Measurements from ENCODE around the gene BRSK2. TPM values are rescaled to one million over a fixed set of nuclear protein-coding genes. Genes with fewer than 3 reads are reported as not detected.

Gene BRSK2
- total and polyA plus RNA-seq, 2 of the 4 experiments (the other 2 are of a cell fraction), result 0.18 to 0.62 TPM

DNA sequence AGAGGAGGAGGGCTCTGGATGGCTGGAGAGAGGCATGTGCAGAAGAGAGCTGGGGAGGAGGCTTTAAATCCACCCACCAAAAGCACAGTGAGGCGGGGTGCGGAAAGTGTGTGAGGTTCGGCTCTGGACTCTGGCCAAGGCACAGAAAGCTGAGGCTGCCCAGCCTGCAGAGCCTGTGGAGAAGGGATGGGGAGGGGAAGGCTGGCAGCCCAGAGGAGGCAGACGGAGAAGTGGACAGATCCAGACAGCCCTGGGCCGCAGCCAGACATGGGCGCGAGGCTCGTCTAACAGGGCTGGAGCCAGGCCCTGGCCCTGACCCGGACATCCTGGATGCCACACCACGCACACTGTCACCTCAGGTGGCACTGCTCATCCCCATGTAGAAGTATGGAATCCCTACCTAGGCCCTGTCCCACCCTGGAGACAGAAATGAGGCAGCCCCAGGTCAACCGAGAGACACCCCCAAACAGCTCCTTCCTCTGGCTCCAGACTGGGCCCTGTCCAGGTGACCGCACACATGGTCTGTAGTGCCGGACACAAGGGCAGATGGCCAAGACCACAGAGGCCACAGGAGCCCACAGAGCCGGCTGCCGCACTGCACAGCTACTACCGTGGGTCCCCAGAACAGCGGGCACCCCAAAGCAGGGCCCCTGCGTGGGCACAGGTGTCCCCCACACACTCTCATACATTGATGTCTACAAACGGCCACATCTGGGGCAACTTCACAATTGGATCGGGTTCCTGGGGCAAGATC, 113.4 kb downstream of the BRSK2 start:
- TF ChIP-seq, protein P1, sequence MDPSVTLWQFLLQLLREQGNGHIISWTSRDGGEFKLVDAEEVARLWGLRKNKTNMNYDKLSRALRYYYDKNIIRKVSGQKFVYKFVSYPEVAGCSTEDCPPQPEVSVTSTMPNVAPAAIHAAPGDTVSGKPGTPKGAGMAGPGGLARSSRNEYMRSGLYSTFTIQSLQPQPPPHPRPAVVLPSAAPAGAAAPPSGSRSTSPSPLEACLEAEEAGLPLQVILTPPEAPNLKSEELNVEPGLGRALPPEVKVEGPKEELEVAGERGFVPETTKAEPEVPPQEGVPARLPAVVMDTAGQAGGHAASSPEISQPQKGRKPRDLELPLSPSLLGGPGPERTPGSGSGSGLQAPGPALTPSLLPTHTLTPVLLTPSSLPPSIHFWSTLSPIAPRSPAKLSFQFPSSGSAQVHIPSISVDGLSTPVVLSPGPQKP (IDR thresholded peaks at IDR 0.05; ENCODE audit: borderline replicate concordance, low read depth, low read length), result no peak
- TF ChIP-seq MXI1 (IDR thresholded peaks at IDR 0.05; ENCODE audit: borderline replicate concordance, low read depth, low read length) (no peak), CEBPB (IDR thresholded peaks at IDR 0.05; ENCODE audit: low read depth, low read length) (no peak)
- DNase-seq (no peak), ATAC-seq (ENCODE audit: low read depth) (no peak)
- no peak overlapping the region for H2BK15ac ChIP-seq (ENCODE audit: low read depth, low read length)
- H3K36me3 ChIP-seq (ENCODE audit: control insufficient read depth, insufficient read depth, low read length), result peaks cover 4% of the 10 kb centered on the region
- intact Hi-C loops (cut with micrococcal nuclease), result no loop called here
- no peak overlapping the region for H2AK9ac ChIP-seq (replicated peaks; ENCODE audit: low read depth, low read length, poor library complexity)
- no peaks in the 10 kb centered on the region for H3K9me3 ChIP-seq (ENCODE audit: control insufficient read depth, insufficient read depth, low read length)
- dilution Hi-C loops (cut with HindIII; ENCODE audit: low sequenced_read_pairs, unreplicated experiment), result no loop called here
- peaks cover 27 to 83% of the 10 kb centered on the region in 2 experiments for H3K79me1 ChIP-seq (ENCODE audit: low read depth in 1 of 2, low read length in 2 of 2)
- no peak overlapping the region for H2BK5ac ChIP-seq (ENCODE audit: low read depth, low read length, poor library complexity, severe bottlenecking)
- WGBS, 2 experiments (ENCODE audit: extremely low coverage in 2 of 2, insufficient read length in 1 of 2), result 100% methylated on average over 5 of the region's 20 CpGs; no CpG with 5 or more reads in 1 of the 2 experiments
- H4K5ac ChIP-seq (ENCODE audit: low read depth, low read length), result no peak overlapping the region
- H4K91ac ChIP-seq (ENCODE audit: insufficient read depth, low read depth, low read length), result no peak overlapping the region
- no peak overlapping the region for H3K4me3 ChIP-seq (ENCODE audit: insufficient read depth, low read depth, low read length)
- H2BK120ac ChIP-seq (ENCODE audit: low read depth, low read length), result no peak overlapping the region
- no peak overlapping the region for H3K14ac ChIP-seq (replicated peaks; ENCODE audit: low read depth, low read length)
- no TSS peak for BruUV-seq (replicated peaks)
- no peak overlapping the region for H2BK20ac ChIP-seq (ENCODE audit: low read depth, low read length)
- no peak overlapping the region for H3K27ac ChIP-seq (ENCODE audit: insufficient read depth, low read length)
- no peak overlapping the region for H3K23ac ChIP-seq (ENCODE audit: low read depth, low read length)
- H3K56ac ChIP-seq (ENCODE audit: extremely low read depth, insufficient read depth, low read length), result no peak overlapping the region
- H4K8ac ChIP-seq (ENCODE audit: low read depth in 2 of 2, low read length in 2 of 2), result no peak overlapping the region
- H2AK5ac ChIP-seq (ENCODE audit: low read depth, low read length), result no peak overlapping the region
- CTCF ChIA-PET, result no interaction called here
- no peak overlapping the region for H3K4me2 ChIP-seq (ENCODE audit: low read depth, low read length)
- in situ Hi-C loops (cut with MboI; ENCODE audit: low sequenced_read_pairs), result loop anchor here (25.0 kb wide), 1 partner anchor 291 kb away; the partner anchor contains the start of gene MUC5B
- H3K9ac ChIP-seq (ENCODE audit: low read depth, low read length), result no peak overlapping the region
- H3K27me3 ChIP-seq (ENCODE audit: control insufficient read depth, insufficient read depth, low read length), result no peaks in the 10 kb centered on the region
- H3K4ac ChIP-seq (ENCODE audit: low read depth, low read length), result no peak overlapping the region
- H2AFZ ChIP-seq (replicated peaks; ENCODE audit: low read length, poor library complexity), result peak overlapping the region; percentile 19
- H3K18ac ChIP-seq (ENCODE audit: low read depth, low read length), result no peak overlapping the region
- POLR2A ChIA-PET (ENCODE audit: unreplicated experiment), result no interaction called here
- H3K4me1 ChIP-seq (ENCODE audit: control insufficient read depth, insufficient read depth, low read length), result no peaks in the 10 kb centered on the region; the same call in 1 of the 2 replicates
- peaks cover 88% of the 10 kb centered on the region for H4K20me1 ChIP-seq (ENCODE audit: insufficient read depth, low read length)
- peaks cover 10% of the 10 kb centered on the region for H3K9me1 ChIP-seq (ENCODE audit: insufficient read depth, low read length)

All from IMR-90 (cell line).